Kidney epithelial cell (primary cell): ENCODE measurements around the gene C6orf132. TPM values are rescaled to one million over a fixed set of nuclear protein-coding genes. Genes with fewer than 3 reads are reported as not detected.

ENCODE experiments used
- DNase-seq: peaks from one replicate; pipeline ENCODE4 v3.0.0-alpha.2; 2010; ENCODE audit warnings: low read depth
- H3K27me3 ChIP-seq: 2 replicates; pipeline ENCODE4 v1.6.0; 2011; ENCODE audit warnings: low read length; ENCODE audit not compliant: control insufficient read depth, insufficient read depth
- H3K36me3 ChIP-seq: 2 replicates; pipeline ENCODE4 v1.5.1; 2011; ENCODE audit warnings: low read length; ENCODE audit not compliant: control insufficient read depth, insufficient read depth
- H3K4me3 ChIP-seq: 2 replicates; pipeline ENCODE4 v1.5.1; 2011; ENCODE audit warnings: low read depth, mild to moderate bottlenecking, control low read depth, low read length
- total RNA-seq: library from RNA; depleted of rRNA; stranded (reverse); fragments of >200 nt; gene quantifications from 2 replicates; pipeline ENCODE4 v1.2.3, GENCODE V29; 2015
- TF ChIP-seq, protein P1 (sequence below): IDR thresholded peaks from 2 replicates; pipeline ENCODE4 v1.5.1; 2011; ENCODE audit warnings: mild to moderate bottlenecking, moderate library complexity, low read length, control low read depth, inconsistent platforms; ENCODE audit not compliant: insufficient read depth, poor library complexity, severe bottlenecking

The C6orf132 gene
- total RNA-seq, 1 donor from 2014 or later, result 18.9 TPM

DNA sequence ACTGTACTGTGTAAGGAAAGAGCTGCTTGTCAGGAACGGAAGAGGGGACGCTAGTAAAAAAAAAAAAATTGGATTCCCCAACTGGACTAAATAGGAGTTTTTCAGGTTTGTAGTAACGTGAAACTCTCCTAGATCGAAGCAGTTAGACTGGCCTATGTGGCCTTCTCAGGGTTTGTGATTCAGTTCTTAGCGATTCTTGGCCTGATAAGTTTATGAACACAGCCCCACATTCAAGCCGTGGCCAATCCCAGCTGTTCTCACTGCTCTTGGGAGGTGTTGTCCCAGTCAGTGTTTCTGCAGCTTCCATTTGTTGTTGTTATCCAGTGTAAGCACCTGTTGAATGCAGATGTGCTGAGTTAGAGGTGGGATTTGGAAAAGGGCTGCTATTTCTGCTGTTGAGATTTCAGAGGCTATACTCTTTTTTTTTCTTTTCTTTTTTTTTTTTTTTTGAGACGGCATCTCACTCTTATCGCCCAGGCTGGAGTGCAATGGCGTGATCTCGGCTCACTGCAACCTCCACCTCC, 62.4 kb downstream of the C6orf132 start:
- H3K36me3 ChIP-seq, result peaks cover 1% of the 10 kb centered on the region
- TF ChIP-seq, protein P1, sequence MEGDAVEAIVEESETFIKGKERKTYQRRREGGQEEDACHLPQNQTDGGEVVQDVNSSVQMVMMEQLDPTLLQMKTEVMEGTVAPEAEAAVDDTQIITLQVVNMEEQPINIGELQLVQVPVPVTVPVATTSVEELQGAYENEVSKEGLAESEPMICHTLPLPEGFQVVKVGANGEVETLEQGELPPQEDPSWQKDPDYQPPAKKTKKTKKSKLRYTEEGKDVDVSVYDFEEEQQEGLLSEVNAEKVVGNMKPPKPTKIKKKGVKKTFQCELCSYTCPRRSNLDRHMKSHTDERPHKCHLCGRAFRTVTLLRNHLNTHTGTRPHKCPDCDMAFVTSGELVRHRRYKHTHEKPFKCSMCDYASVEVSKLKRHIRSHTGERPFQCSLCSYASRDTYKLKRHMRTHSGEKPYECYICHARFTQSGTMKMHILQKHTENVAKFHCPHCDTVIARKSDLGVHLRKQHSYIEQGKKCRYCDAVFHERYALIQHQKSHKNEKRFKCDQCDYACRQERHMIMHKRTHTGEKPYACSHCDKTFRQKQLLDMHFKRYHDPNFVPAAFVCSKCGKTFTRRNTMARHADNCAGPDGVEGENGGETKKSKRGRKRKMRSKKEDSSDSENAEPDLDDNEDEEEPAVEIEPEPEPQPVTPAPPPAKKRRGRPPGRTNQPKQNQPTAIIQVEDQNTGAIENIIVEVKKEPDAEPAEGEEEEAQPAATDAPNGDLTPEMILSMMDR, result no peak
- H3K27me3 ChIP-seq, result no peaks in the 10 kb centered on the region
- H3K4me3 ChIP-seq, result no peak overlapping the region
- DNase-seq, result no peak

DNA sequence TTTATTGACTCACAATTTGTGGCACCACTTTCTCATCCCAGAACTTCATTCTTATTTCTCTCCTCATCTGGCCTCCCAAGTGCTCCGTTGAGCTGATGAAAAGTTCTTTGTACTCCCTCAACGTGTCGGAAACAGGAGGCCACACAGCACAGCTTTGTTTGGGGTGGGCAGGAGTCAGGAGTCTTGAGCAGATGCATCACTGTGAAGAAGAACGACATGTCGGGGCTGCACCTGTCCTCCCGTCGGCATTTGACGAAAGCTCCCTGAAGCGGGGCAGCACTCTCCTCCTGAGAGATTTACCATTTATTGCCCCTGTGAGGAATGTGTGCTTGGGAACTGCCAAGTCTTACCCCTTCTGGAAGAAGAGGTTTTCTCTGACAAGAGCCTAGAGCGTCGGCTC, 64.0 kb downstream of the C6orf132 start:
- Histone ChIP-seq H3K36me3 (peaks cover 1% of the 10 kb centered on the region), H3K4me3 (no peak overlapping the region), H3K27me3 (no peaks in the 10 kb centered on the region)
- TF ChIP-seq, protein P1, result no peak
- no peak for DNase-seq

DNA sequence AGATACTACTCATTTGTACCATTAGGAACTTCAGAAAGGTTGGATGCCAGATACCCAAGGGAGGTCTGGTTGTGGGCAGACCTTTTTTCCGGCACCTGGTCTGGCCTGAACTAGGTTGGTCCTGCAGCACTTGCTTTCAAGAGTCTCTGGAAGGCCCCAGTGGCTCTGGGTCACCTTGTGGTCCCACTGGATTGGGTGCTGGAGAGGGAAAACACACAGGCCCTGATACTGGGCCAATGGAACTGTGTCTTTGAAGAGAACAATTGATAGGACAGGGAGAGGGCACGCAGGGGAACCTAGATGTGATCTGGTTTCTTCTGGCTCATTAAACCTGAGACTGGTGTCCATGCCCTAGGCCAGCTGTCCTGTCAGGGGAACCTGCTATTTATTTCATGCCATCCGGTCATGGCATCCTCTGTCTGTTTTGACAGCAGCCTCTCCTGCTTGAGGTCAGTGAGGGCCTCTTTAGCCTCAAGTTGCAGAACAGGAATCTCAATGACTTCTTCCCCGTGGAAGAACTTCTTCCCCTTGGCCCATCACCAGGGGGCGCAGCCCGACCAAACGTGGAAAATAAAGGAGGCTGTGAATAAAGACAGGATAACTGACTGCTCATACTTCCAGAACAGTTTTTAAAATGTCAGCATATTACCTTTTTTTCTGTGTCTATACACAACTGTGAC, 67.1 kb downstream of the C6orf132 start:
- no peaks in the 10 kb centered on the region for H3K36me3 ChIP-seq
- peak; percentile 41 for DNase-seq

DNA sequence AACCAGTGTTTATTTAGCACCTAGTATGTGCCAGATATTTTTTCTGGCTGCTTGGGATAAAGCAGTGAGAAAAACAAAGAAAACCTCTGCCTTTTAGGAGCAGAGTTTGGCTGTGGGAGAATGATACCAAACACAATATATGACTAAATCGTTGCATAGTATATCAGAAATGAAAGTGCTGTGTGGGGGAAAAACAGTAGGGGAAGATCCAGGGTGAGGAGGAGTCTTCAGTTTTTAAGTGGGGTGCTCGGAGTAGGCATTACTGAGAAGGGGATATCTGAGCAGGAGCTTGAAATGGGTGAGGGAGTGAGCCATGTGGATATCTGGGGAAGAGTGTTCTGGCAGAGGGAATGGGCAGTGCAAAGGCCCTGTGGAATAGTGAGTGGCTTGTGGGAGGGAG, 69.1 kb downstream of the C6orf132 start:
- no peaks in the 10 kb centered on the region for H3K36me3 ChIP-seq
- TF ChIP-seq, protein P1, result no peak
- H3K27me3 ChIP-seq, result no peaks in the 10 kb centered on the region
- DNase-seq, result no peak
- no peak overlapping the region for H3K4me3 ChIP-seq

More for the DNA sequence above, 67.1 kb downstream of the C6orf132 start:
- no peak overlapping the region for H3K4me3 ChIP-seq
- no peaks in the 10 kb centered on the region for H3K27me3 ChIP-seq
- TF ChIP-seq, protein P1, result peak; percentile 88

DNA sequence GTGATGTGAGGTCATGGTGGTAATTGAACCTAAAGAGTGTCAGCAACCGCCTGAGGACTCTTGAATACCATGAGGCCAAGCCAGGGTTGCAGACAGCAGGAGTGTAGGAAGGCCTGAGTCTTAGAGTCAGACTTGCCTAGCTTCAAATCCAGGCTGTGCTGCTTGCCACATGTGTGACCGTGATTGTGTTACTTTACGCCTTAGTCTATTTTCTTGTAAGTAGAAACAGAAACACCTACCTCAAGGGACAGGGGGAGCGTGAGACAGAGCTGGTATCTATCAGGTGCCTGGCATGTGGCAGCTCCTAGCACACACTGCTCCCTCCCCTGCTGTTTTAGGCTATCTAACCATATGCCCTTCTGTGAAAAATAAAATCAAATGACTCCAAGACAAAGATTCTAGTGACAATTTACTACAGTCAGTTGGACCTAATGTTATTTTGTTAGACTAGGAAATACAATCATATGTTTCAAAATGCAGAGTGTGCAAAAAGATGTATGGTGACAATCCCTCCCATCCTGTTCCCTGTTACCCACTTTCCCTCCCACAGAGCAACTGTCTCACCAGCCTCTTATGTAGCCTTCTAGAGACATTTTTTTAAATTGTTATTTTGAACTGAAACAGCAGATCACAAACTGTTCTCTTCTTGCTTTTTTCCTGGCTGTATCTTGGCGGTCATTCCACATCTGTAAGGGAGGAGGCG, 70.4 kb downstream of the C6orf132 start:
- no peaks in the 10 kb centered on the region for H3K36me3 ChIP-seq
- H3K27me3 ChIP-seq, result no peaks in the 10 kb centered on the region
- no peak overlapping the region for H3K4me3 ChIP-seq
- TF ChIP-seq, protein P1, result no peak
- DNase-seq, result no peak
